NCI-H82 treated with DMSO at 0.1 percent for 48 hours (cell line): Measurements from ENCODE around the gene SNX14.

Experiments
- DNase-seq: peaks from one replicate; lab custom pipeline; 2025; ENCODE audit not compliant: unreplicated experiment; lab: John Stamatoyannopoulos, UW

The SNX14 gene

GRCh38 chr6:85506441-85507093 is 87.1 kb downstream of the SNX14 start:
- DNase-seq = no peak

- DNase-seq = no peak
Measured at GRCh38 chr6:85498596-85499258, 94.9 kb downstream of the SNX14 start.

DNA sequence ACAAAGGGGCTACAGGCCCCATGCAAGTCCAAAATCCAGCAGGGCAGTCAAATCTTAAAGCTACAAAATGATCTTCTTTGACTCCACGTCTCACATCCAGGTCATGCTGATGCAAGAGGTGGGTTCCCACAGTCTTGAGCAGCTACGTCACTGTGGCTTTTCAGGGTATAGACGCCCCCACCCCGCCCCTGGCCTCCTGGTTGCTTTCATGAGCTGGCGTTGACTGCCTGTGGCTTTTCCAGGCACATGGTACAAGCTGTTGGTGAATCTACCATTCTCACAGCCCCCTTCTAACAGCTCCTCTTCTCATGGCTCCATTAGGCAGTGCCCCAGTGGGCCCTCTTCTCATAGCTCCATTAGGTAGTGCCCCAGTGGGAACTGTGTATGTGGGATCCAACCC is 96.8 kb downstream of the SNX14 start:
- no peak for DNase-seq

- DNase-seq = no peak
Measured at GRCh38 chr6:85496009-85496579, 97.6 kb downstream of the SNX14 start.

GRCh38 chr6:85494547-85495536 is 98.8 kb downstream of the SNX14 start:
- no peak for DNase-seq

DNA sequence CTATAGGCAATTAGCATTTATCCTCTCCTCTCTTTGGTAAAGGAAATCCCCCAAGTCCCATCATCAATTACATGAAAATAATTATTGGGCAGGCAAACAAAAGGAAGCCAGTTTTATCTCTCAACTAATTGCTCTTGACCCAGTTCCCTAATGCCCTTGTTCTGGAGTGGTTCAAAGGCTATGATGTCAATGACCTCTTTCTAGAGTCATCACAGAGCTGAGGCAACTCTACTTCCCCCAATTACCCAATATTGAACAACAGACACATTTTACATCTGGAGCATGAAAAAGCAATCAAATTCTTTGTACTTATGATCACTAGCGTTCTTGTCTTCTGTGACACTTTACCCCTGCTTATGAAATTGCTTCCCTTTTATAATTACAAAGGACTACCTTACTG is 100.3 kb downstream of the SNX14 start:
- no peak for DNase-seq

DNA sequence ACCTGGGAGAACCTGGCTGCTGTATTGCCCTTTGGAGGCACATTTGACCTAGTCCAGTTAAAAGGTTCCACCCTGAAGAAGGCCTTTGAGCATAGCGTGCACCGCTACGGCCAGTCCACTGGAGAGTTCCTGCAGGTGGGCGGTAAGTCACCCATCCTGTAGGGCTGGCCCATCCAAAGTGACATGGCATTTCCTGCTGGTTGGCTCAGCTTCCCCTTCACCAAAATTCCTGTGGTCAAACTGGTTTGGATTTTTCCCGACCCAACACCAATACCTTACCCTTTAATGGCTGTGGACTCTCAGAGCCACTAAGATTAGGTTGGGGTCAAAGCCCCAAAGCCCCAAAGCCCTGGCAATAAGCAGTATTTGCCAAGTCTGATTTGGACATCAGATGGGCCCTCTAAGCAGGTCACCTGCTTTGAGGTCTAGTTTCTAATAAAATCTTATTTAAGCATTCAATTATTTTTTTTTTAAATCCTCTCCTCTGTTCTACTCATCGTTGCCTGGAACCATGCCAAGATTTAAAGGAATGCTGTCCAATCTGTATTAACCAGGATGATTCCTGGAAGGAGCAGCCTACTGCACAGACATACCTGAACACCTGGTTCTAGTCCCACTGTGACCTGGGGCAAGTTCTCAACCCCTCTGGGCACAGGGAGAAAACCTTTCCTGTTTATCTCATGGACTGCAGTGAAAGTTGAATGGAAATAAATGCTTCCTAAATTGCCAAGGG is 103.0 kb downstream of the SNX14 start:
- no peak for DNase-seq

- no peak for DNase-seq
Measured at GRCh38 chr6:85484948-85485347, 108.7 kb downstream of the SNX14 start.

DNA sequence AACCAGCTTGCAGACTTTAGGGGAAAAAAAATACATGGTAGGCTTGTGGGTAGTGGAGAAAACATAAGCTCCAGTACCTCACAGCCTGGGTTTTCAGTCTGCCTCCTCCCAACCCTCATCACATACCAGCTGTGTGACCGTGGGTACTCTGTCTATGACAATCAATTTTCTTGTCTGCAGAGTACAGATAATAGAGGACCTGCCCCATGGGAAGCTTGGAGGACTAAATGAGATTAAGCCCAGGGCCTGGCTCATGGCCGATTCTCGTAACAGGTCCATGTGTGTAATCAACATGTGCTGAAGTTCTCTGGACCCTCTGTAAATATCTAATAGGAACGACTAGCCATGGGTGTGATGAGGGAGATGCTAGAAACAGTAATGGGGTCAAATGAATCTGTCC is 109.8 kb downstream of the SNX14 start:
- no peak for DNase-seq

DNA sequence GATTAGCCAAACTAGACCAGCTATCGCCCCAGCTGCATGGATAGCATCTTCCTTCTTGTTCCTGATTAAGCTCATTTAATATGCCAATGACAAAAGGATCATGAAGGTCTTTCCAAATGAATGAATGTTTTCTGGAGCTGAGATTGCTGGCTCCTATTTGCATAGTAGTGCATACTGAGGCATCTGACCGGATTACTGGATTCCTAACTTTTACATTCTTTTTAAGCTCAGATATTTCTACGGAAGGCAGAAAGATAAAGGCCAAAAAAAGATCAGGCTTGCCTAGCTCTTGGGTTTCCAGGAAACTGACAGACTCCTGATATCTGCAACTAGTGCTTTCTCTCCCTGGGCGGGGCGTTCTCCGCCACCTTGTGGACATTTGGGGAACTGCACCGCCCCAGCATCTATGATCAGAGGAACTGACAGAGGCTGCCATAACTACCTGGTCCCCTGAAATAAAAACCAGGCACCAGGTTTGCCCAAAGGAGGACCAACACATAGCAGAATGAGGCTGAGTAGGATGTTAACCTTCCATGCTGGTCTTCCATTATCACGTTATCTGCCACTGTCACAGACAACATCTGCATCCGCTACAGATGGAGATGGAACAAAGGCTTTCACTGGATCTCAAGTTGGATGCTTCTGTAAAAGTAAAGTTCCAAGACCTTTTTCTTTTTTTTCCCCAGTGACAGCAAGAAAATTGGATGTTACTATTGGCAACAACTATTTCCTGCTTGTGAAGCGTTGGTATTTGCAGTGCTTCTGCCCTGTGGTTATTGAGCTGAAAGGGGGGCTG is 110.6 kb downstream of the SNX14 start:
- no peak for DNase-seq

DNA sequence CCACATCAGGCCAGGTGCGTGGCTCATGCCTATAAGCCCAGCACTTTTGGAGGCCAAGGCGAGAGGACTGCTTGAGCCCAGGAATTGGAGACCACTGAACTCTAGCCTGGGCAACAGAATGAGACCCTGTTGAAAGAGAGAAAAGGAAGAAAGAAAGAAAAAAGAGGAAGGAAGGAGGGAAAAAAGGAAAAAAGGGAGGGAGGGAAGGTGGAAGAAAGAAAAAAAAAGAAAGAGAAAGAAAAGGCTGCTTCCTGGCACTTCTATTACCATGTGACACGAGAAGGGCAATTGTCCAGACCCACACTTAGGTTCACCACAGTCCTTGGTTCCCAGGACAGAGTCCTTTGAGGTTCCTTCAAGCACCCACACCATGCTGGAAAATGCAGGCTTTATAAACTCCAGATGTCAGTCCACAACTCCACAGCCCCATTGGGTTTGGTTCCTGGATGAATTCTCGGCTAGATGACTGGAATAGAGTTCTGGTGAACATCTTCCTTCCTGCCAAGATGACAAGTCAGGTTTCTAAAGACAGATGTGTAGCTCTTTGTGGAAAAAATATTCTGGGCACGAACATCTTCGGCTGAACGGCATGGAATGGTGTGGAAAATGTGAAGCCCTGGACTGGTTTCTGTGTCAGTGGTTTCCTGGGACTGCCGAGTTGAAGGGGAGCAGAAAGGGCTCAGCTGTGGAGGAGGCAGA is 111.3 kb downstream of the SNX14 start:
- no peak for DNase-seq

DNA sequence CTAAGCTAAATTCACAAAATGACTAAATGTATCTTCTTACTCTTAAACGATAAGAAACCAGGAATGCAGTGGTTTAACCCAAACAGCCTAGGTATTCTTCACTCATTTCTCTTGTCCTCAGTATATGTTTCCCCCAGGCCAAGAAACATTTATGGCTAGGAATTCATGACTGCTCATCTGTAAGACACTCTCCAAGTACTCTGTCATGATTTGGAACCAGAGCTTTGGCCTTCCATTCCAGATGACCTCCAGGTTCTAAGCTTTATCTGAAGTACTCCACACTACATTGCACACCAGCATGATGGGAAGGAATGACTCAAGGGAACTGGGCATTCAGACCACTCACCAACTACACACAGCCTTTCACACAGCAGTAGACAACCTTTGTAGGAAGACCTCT is 114.5 kb downstream of the SNX14 start:
- no peak for DNase-seq

DNA sequence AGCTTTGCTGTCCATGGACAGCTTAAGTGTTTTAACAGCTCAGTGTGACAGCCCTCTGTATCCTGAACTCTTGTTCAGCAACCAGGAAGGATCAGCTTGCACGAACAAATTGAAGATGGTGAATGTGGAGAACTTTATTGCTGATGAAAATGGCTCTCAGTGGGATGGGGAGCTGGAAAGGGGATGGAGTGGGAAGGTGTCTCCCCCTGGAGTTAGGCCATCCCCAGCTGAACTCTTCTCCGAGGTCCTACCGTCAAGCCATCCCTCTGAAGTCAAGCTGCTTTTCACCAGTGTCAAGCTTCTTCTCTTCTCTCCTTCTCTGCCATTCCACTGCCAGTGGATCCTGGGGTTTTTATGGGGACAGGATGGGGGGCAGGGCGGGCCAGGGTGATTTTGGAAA is 117.1 kb downstream of the SNX14 start:
- DNase-seq = no peak

DNA sequence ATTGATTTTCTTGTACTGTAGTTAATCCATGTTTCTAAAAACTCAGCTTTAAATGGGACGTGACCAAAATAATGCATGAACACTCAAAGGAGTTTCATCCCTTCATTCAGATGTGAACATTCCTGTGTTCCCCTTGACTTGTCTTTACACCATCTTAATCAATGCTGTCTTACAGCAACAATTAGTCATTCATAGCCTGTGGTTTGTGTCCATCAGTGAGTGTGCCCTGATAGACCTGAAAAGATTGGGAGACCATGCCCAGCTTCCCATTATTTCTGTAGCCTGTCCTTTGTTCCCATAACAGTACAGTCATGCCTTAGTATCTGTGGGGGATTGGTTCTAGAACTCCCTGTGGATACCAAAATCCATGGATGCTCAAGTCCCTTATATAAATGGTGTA is 119.9 kb downstream of the SNX14 start:
- DNase-seq = no peak

- no peak for DNase-seq
Measured at GRCh38 chr6:85472744-85473143, 120.9 kb downstream of the SNX14 start.

GRCh38 chr6:85470023-85470410 is 123.6 kb downstream of the SNX14 start:
- no peak for DNase-seq

DNA sequence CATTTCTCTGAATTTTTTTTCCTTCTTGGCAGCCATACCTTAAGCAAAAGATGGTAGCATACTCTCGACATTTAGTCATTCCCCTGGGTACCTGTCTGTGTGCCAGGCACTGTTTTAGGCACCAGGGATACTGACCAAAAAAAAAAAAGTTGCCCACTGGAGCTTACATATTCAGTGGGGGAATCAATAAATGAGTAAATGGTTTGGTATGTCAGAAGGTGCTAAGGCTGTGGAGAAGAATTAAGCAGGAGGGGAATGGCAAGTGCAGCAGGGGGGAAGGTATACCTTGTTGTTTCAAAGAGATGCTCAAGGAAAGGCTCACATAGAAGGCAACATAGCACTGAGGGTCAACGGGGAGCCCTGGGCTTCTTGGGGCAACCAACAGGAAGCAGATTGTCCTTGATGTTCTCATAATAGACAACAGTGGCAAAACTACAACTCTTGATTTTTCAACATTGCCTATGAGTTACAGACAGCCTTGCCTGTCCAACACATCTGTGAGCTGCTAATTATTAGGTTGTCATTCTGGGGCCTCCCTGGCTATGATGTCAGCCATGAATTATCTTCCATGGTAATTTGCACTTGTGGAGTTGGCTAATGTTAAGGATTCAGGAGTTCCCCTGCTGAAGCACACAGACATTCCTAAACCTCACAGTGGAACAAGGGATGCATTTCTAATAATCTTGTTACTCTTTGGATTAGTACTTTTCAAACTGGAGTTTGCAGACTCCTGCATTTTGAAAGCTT is 124.2 kb downstream of the SNX14 start:
- no peak for DNase-seq

GRCh38 chr6:85468326-85468725 is 125.3 kb downstream of the SNX14 start:
- DNase-seq = no peak

- DNase-seq = no peak
Measured at GRCh38 chr6:85465762-85466161, 127.9 kb downstream of the SNX14 start.
